Endothelial cell of umbilical vein (primary cell): ENCODE data around the gene GIGYF2. TPM values are rescaled to one million over a fixed set of nuclear protein-coding genes. Genes with fewer than 3 reads are reported as not detected.

Experiments used
- BruUV-seq: library from RNA; stranded (reverse); fragments of 400-500 nt; replicated peaks from 2 replicates; lab custom pipeline; 2021; lab: Mats Ljungman, UMichigan
- CTCF ChIA-PET: fragments of 300-600, 350-600 bp; sonication (Branson Sonifier 250); formaldehyde crosslinking; loops from one replicate; lab custom pipeline; 2021; ENCODE audit warnings: antibody characterized with exemption, inconsistent platforms; lab: Charles Lee
- POLR2A ChIA-PET: fragments of 300-600, 350-600 bp; sonication (Branson Sonifier 250); formaldehyde crosslinking; loops from one replicate; lab custom pipeline; 2021; ENCODE audit warnings: antibody characterized with exemption, inconsistent platforms; lab: Charles Lee
- DNase-seq: peaks from one replicate; pipeline ENCODE4 v3.0.0-alpha.2; 2011; ENCODE audit warnings: low read depth, low spot score
- FAIRE-seq: peaks from 2 replicates; lab custom pipeline; 2011; peaks lifted over from hg19 to GRCh38; lab: Jason Lieb, UNC
- H2AFZ ChIP-seq: 2 replicates; pipeline ENCODE4 v1.6.0; 2012; ENCODE audit warnings: low read depth, low read length, control low read depth, inconsistent platforms
- H3K27ac ChIP-seq: 2 replicates; pipeline ENCODE4 v1.5.1; 2011; ENCODE audit warnings: low read depth, mild to moderate bottlenecking, control low read depth, low read length, moderate library complexity; ENCODE audit not compliant: insufficient read depth
- H3K27me3 ChIP-seq, 2 experiments: 2 replicates each; pipeline versions ENCODE4 v1.6.0 to v1.6.1; 2011; ENCODE audit warnings: low read length in 2 of 2, mixed read lengths in 1 of 2; ENCODE audit not compliant: control insufficient read depth in 2 of 2, insufficient read depth in 2 of 2
- H3K36me3 ChIP-seq, 2 experiments: 2 replicates in 1 of 2; 3 replicates in 1 of 2; pipeline ENCODE4 v1.5.1; 2011; ENCODE audit warnings: low read length in 2 of 2, mild to moderate bottlenecking in 1 of 2, moderate library complexity in 1 of 2; ENCODE audit not compliant: control insufficient read depth in 2 of 2, insufficient read depth in 2 of 2; ENCODE audit errors: extremely low read depth in 1 of 2
- H3K4me1 ChIP-seq: 3 replicates; pipeline ENCODE4 v1.5.1; 2011; ENCODE audit warnings: mild to moderate bottlenecking, low read length; ENCODE audit not compliant: control insufficient read depth, insufficient read depth; ENCODE audit errors: extremely low read depth
- H3K4me2 ChIP-seq: 2 replicates; pipeline ENCODE4 v1.6.1; 2011; ENCODE audit warnings: low read length, control low read depth, mixed read lengths; ENCODE audit not compliant: insufficient read depth
- H3K4me3 ChIP-seq, 3 experiments: fragments of 200-600 bp in 1 of 3; sonication (generic), shearing (Covaris generic) in 1 of 3; replicated peaks in 1 of 3; 2 replicates each; pipeline ENCODE4 v1.5.1; 2011 to 2016; ENCODE audit warnings: control low read depth in 3 of 3, low read length in 3 of 3, mild to moderate bottlenecking in 2 of 3, inconsistent platforms in 1 of 3, low read depth in 1 of 3, moderate library complexity in 1 of 3; ENCODE audit not compliant: insufficient read depth in 1 of 3
- H3K79me2 ChIP-seq: 2 replicates; pipeline ENCODE4 v1.6.0; 2012; ENCODE audit warnings: low read length, inconsistent platforms; ENCODE audit not compliant: control insufficient read depth, insufficient read depth
- H3K9ac ChIP-seq: replicated peaks from 2 replicates; pipeline ENCODE3; 2011; ENCODE audit warnings: low read length, control low read depth; ENCODE audit not compliant: insufficient read depth; ENCODE audit errors: extremely low read depth
- H3K9me1 ChIP-seq: replicated peaks from 3 replicates; pipeline ENCODE4 v1.6.0; 2011; ENCODE audit warnings: mild to moderate bottlenecking, low read length; ENCODE audit not compliant: control insufficient read depth, insufficient read depth; ENCODE audit errors: extremely low read depth
- H3K9me3 ChIP-seq: replicated peaks from 2 replicates; pipeline ENCODE4 v1.5.1; 2012; ENCODE audit warnings: low read length, inconsistent platforms; ENCODE audit not compliant: control insufficient read depth, insufficient read depth
- H4K20me1 ChIP-seq: replicated peaks from 2 replicates; pipeline ENCODE3; 2011; ENCODE audit warnings: mild to moderate bottlenecking, low read length; ENCODE audit not compliant: control insufficient read depth, insufficient read depth; ENCODE audit errors: extremely low read depth
- EZH2 ChIP-seq: IDR thresholded peaks from 2 replicates; pipeline ENCODE4 v1.6.1; 2012; ENCODE audit warnings: borderline replicate concordance, low read depth, mild to moderate bottlenecking, moderate library complexity, low read length, inconsistent platforms; ENCODE audit not compliant: severe bottlenecking
- FOS ChIP-seq: IDR thresholded peaks from 2 replicates; pipeline ENCODE4 v1.6.1; 2011; ENCODE audit warnings: mild to moderate bottlenecking, low read length, moderate library complexity, borderline replicate concordance; ENCODE audit not compliant: insufficient read depth
- GATA2 ChIP-seq: IDR thresholded peaks from 2 replicates; pipeline ENCODE4 v1.7.0; 2011; ENCODE audit warnings: low read depth, mild to moderate bottlenecking, moderate library complexity, mixed read lengths, low read length; ENCODE audit not compliant: insufficient read length, insufficient read depth
- MYC ChIP-seq: IDR thresholded peaks from one replicate; pipeline ENCODE4 v1.6.1; 2011; ENCODE audit warnings: mild to moderate bottlenecking, low read depth, low read length
- POLR2A ChIP-seq: IDR thresholded peaks from 2 replicates; pipeline ENCODE4 v1.6.1; 2012; ENCODE audit warnings: low read depth, mild to moderate bottlenecking, control low read depth, low read length
- POLR2AphosphoS5 ChIP-seq: IDR thresholded peaks from 2 replicates; pipeline ENCODE4 v1.6.1; 2012; ENCODE audit warnings: low read depth, mild to moderate bottlenecking, control low read depth, low read length, moderate library complexity; ENCODE audit not compliant: insufficient read depth
- dilution Hi-C: fragments of 300-500 bp; cut with MboI; formaldehyde crosslinking; loops from one replicate; pipeline ENCODE4 v1.15.0; 2019; ENCODE audit warnings: low sequenced_read_pairs; ENCODE audit not compliant: extremely low pct_ligation_motif_present
- intact Hi-C: fragments of 100-400 bp; cut with micrococcal nuclease; formaldehyde crosslinking; loops from one replicate; pipeline ENCODE4 v1.10.0; 2022
- polyA plus RNA-seq, 4 experiments: library from polyadenylated mRNA; depleted of rRNA in 3 of 4; stranded (reverse) in 3 of 4; unstranded in 1 of 4; fragments of >200 nt; gene quantifications; 2 replicates each; pipeline versions ENCODE4 v1.2.1 to v1.2.3, GENCODE V29; 2011 to 2012; ENCODE audit warnings: missing spikeins in 1 of 4
- total RNA-seq: library from RNA; stranded (reverse); gene quantifications from 2 replicates; pipeline ENCODE4 v1.2.3, GENCODE V29; 2021
- TF ChIP-seq, protein P1 (sequence below): IDR thresholded peaks from 2 replicates; pipeline ENCODE4 v1.6.1; 2011; ENCODE audit not compliant: insufficient read depth, insufficient read length
- TF ChIP-seq, protein P2 (sequence below), 2 donors: IDR thresholded peaks; 1 replicate in 1 of 2; 2 replicates in 1 of 2; pipeline ENCODE4 v1.5.1; 2011; ENCODE audit warnings: low read length in 2 of 2, mild to moderate bottlenecking in 2 of 2, moderate library complexity in 2 of 2, control low read depth in 1 of 2, inconsistent platforms in 1 of 2, low read depth in 1 of 2; ENCODE audit not compliant: insufficient read depth in 1 of 2; ENCODE audit errors: extremely low read depth in 1 of 2

The GIGYF2 gene
- total and polyA plus RNA-seq, 2 donors (not counting 3 experiments of a cell fraction or from before 2014, with no cell fraction given), result 22.9 to 56.4 TPM

DNA sequence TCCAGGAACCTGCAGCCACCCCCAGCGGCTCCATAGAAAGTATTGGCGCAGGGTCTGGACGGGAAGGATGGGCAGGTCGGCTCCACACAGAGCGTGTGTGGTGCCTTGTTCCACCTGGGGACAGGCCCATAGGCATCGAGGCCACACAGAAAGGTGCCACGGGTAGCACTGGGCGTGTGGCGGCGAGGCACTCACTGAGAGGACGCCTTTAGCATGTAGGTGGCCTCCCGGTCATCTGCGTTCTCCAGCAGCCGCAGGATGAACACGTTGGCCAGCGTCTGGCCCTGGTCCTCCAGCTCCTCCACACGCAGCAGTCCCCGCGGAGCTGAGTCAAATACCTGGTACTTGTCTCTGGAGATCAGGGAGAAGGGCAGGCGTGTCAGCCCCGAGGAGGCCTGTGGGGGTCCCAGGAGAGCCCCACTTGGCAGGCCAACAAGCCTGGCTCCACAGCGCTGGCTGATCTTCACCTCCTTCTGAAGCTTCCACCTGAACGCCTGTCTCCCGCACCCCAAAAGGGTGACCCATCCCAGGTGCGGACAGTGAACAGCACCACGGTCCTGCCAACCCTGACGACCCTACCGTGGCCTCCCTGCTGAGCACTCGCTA, 186.1 kb downstream of the GIGYF2 start:
- no peaks in the 10 kb centered on the region for H3K4me1 ChIP-seq
- no peak overlapping the region for H3K27ac ChIP-seq
- dilution Hi-C loops, result no loop called here
- no TSS peak for BruUV-seq
- DNase-seq (no peak), FAIRE-seq (no peak)
- intact Hi-C loops, result loop anchor here (10.0 kb wide), 1 partner anchor 172 kb away; no protein-coding TSS in a partner anchor
- H3K9ac ChIP-seq, result no peak overlapping the region
- TF ChIP-seq MYC (no peak), FOS (no peak), POLR2A (no peak), GATA2 (no peak)
- no peaks in the 10 kb centered on the region for H4K20me1 ChIP-seq
- H3K9me1 ChIP-seq, result no peaks in the 10 kb centered on the region
- no peak overlapping the region for H3K4me2 ChIP-seq
- H3K36me3 ChIP-seq, result no peaks in the 10 kb centered on the region
- no peaks in the 10 kb centered on the region for H3K27me3 ChIP-seq
- no peaks in the 10 kb centered on the region for H3K9me3 ChIP-seq
- ChIA-PET POLR2A (no interaction called here), CTCF (no interaction called here)
- H3K4me3 ChIP-seq, result no peak overlapping the region
- no peaks in the 10 kb centered on the region for H3K79me2 ChIP-seq
- H2AFZ ChIP-seq, result no peak overlapping the region

DNA sequence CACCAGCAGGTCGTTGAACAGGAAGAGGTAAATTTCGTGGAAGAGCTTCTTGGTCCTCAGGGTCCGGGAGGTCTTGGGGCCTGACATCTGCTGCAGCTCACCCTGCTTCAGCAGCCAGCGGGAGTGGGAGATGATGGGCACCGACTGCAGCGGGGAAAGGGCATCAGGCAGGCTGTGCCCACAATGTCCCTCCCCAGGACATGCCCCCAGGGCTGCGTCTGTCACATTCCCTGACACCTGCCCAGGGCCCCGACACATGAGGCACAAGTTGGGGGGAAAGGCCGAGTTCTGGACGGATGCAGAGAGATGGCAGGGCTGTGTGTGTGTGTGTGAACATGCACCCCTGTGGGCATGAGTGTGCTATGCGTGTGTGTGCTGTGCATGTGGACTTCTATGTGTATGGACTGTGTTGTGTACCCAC, 186.9 kb downstream of the GIGYF2 start:
- H3K4me2 ChIP-seq, result no peak overlapping the region
- no TSS peak for BruUV-seq
- FAIRE-seq (no peak), DNase-seq (no peak)
- ChIA-PET CTCF (interaction anchor here (0.5 to 0.8 kb wide), 2 partner anchors 177 to 210 kb away, joined by 3 read pairs; no protein-coding TSS in a partner anchor), POLR2A (no interaction called here)
- no peak for TF ChIP-seq POLR2A
- TF ChIP-seq MYC, result no peak
- no peak for TF ChIP-seq POLR2AphosphoS5
- TF ChIP-seq, protein P1, sequence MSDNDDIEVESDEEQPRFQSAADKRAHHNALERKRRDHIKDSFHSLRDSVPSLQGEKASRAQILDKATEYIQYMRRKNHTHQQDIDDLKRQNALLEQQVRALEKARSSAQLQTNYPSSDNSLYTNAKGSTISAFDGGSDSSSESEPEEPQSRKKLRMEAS, result no peak
- no peak for TF ChIP-seq FOS
- TF ChIP-seq, protein P2, sequence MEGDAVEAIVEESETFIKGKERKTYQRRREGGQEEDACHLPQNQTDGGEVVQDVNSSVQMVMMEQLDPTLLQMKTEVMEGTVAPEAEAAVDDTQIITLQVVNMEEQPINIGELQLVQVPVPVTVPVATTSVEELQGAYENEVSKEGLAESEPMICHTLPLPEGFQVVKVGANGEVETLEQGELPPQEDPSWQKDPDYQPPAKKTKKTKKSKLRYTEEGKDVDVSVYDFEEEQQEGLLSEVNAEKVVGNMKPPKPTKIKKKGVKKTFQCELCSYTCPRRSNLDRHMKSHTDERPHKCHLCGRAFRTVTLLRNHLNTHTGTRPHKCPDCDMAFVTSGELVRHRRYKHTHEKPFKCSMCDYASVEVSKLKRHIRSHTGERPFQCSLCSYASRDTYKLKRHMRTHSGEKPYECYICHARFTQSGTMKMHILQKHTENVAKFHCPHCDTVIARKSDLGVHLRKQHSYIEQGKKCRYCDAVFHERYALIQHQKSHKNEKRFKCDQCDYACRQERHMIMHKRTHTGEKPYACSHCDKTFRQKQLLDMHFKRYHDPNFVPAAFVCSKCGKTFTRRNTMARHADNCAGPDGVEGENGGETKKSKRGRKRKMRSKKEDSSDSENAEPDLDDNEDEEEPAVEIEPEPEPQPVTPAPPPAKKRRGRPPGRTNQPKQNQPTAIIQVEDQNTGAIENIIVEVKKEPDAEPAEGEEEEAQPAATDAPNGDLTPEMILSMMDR (IDR thresholded peaks at IDR 0.05; ENCODE audit: extremely low read depth in 1 of 2, insufficient read depth in 1 of 2, low read depth in 1 of 2, low read length in 2 of 2), result no peak
- no peak for TF ChIP-seq EZH2
- no peaks in the 10 kb centered on the region for H3K27me3 ChIP-seq
- no peaks in the 10 kb centered on the region for H3K79me2 ChIP-seq
- H3K9me3 ChIP-seq, result no peaks in the 10 kb centered on the region
- no peaks in the 10 kb centered on the region for H3K4me1 ChIP-seq
- no peaks in the 10 kb centered on the region for H3K9me1 ChIP-seq
- H3K9ac ChIP-seq, result no peak overlapping the region
- no peaks in the 10 kb centered on the region for H4K20me1 ChIP-seq
- intact Hi-C loops, result loop anchor here (10.0 kb wide), 1 partner anchor 171 kb away; no protein-coding TSS in a partner anchor
- no peaks in the 10 kb centered on the region for H3K36me3 ChIP-seq
- H3K4me3 ChIP-seq, result no peak overlapping the region
- dilution Hi-C loops, result no loop called here
- no peak overlapping the region for H2AFZ ChIP-seq
- no peak overlapping the region for H3K27ac ChIP-seq
